NCI-H510A treated with DMSO at 0.1 percent for 48 hours (cell line): ENCODE measurements around the gene LRIT2.

ENCODE experiments used
- DNase-seq: peaks from one replicate; lab custom pipeline; 2025; lab: John Stamatoyannopoulos, UW

Gene LRIT2

GRCh38 chr10:84241185-84241790 is 15.9 kb upstream of the LRIT2 start, which contains the start of gene LRIT1:
Gene LRIT1 (minus strand): TSS chr10:84241546. CDS start chr10:84241439, 107 bp downstream.
- DNase-seq: no peak

GRCh38 chr10:84238909-84239308 is 13.6 kb upstream of the LRIT2 start:
- no peak for DNase-seq

- no peak for DNase-seq
Measured at GRCh38 chr10:84237199-84238051, 12.1 kb upstream of the LRIT2 start.

- no peak for DNase-seq
Measured at GRCh38 chr10:84236807-84237198, 11.5 kb upstream of the LRIT2 start.

- DNase-seq: no peak
Measured at GRCh38 chr10:84235096-84235495, 9.8 kb upstream of the LRIT2 start.

GRCh38 chr10:84234479-84234878 is 9.1 kb upstream of the LRIT2 start:
- DNase-seq: no peak

- no peak for DNase-seq
Measured at GRCh38 chr10:84233940-84234339, 8.6 kb upstream of the LRIT2 start.

GRCh38 chr10:84232376-84232775 is 7.0 kb upstream of the LRIT2 start:
- DNase-seq: no peak

- DNase-seq: no peak
Measured at GRCh38 chr10:84230359-84230758, 5.0 kb upstream of the LRIT2 start.

GRCh38 chr10:84227810-84228209 is 2.5 kb upstream of the LRIT2 start:
- no peak for DNase-seq

GRCh38 chr10:84226616-84227015 is 1.3 kb upstream of the LRIT2 start:
- no peak for DNase-seq

GRCh38 chr10:84224411-84225028 is 824 bp downstream of the LRIT2 start:
- no peak for DNase-seq

GRCh38 chr10:84221916-84222315 is 3.4 kb downstream of the LRIT2 start:
- no peak for DNase-seq

GRCh38 chr10:84217746-84218145 is 7.6 kb downstream of the LRIT2 start:
- no peak for DNase-seq

GRCh38 chr10:84216834-84217233 is 8.5 kb downstream of the LRIT2 start:
- no peak for DNase-seq

- DNase-seq: no peak
Measured at GRCh38 chr10:84214612-84215235, 10.6 kb downstream of the LRIT2 start.

GRCh38 chr10:84214046-84214572 is 11.2 kb downstream of the LRIT2 start:
- DNase-seq: no peak

GRCh38 chr10:84213076-84213475 is 12.3 kb downstream of the LRIT2 start:
- DNase-seq: no peak

GRCh38 chr10:84212014-84212413 is 13.3 kb downstream of the LRIT2 start:
- no peak for DNase-seq

GRCh38 chr10:84211566-84211965 is 13.8 kb downstream of the LRIT2 start:
- no peak for DNase-seq

- no peak for DNase-seq
Measured at GRCh38 chr10:84208023-84208422, 17.3 kb downstream of the LRIT2 start.

- DNase-seq: no peak
Measured at GRCh38 chr10:84205853-84206525, 19.4 kb downstream of the LRIT2 start.
